Measurements from ENCODE around the gene SMIM34.

DNA sequence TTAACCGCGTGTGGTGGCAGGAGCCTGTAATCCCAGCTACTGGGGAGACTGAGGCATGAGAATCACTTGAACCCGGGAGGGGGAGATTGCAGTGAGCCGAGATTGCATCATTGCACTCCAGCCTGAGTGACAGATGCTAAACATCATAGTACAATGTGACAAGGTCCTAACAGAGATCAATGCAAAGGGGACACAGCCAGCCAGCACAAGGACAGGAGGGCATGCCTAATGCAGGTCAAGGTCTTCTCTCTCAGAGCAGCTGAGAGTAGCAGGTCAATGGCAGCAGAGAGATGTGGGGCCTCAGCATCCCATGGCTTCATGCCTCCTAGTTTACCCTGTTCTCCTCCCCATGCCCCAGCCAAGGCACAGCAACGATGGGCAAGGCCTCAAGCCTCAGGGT lies 51.4 kb downstream of the SMIM34 start:
- TF ChIP-seq, protein P1, sequence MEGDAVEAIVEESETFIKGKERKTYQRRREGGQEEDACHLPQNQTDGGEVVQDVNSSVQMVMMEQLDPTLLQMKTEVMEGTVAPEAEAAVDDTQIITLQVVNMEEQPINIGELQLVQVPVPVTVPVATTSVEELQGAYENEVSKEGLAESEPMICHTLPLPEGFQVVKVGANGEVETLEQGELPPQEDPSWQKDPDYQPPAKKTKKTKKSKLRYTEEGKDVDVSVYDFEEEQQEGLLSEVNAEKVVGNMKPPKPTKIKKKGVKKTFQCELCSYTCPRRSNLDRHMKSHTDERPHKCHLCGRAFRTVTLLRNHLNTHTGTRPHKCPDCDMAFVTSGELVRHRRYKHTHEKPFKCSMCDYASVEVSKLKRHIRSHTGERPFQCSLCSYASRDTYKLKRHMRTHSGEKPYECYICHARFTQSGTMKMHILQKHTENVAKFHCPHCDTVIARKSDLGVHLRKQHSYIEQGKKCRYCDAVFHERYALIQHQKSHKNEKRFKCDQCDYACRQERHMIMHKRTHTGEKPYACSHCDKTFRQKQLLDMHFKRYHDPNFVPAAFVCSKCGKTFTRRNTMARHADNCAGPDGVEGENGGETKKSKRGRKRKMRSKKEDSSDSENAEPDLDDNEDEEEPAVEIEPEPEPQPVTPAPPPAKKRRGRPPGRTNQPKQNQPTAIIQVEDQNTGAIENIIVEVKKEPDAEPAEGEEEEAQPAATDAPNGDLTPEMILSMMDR (IDR thresholded peaks at IDR 0.05) = no peak
- TF ChIP-seq POLR2A (IDR thresholded peaks at IDR 0.05) = no peak
